ENCODE measurements around the gene PDS5B.
"Not testable (repeated sequence)": the region's sequence is repeated elsewhere in the genome, so short reads cannot be mapped to it uniquely, and the experiment has no call there.

DNA sequence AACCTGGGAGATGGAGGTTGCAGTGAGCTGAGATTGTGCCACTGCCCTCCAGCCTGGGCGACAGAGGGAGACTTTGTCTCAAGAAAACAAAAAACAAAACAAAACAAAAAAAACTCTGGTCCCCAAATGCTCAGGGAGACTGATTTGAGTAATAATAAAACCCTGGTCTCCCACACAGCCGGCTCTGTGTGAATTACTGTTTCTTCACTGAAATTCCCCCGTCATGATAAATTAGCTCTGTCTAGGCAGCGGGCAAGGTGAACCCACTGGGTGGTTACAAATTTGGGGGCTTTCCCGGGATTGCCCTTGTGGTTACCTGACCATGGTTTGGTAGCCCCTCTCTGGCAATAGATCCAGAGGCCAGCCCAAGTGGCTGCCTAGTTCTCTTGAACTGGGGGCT lies 240.1 kb downstream of the PDS5B start:
- not testable (repeated sequence) for TF ChIP-seq EZH2phosphoT487 (IDR thresholded peaks at IDR 0.05; ENCODE audit: insufficient read depth, low read depth); EZH2 (IDR thresholded peaks at IDR 0.05; ENCODE audit: insufficient read depth, poor library complexity, severe bottlenecking)
